HG02970 (cell line): ENCODE results near the gene GSTO2.

Experiments
- ATAC-seq: cut with Tn5 transposase; IDR thresholded peaks from one replicate; pipeline ENCODE4 v1.9.1; 2021; ENCODE audit warnings: mild to moderate bottlenecking, moderate library complexity, moderate number of reproducible peaks; ENCODE audit not compliant: unreplicated experiment, low FRiP score

Gene GSTO2

GRCh38 chr10:104323760-104324201, 54.8 kb downstream of the GSTO2 start:
- ATAC-seq = no peak

GRCh38 chr10:104324221-104324686, 55.3 kb downstream of the GSTO2 start:
- ATAC-seq = no peak

GRCh38 chr10:104324931-104325330, 55.9 kb downstream of the GSTO2 start:
- ATAC-seq = no peak

- no peak for ATAC-seq
These were observed 56.8 kb downstream of the GSTO2 start for GRCh38 chr10:104325436-104326435.

- no peak for ATAC-seq
These were observed 58.1 kb downstream of the GSTO2 start for GRCh38 chr10:104326991-104327610.

- ATAC-seq = no peak
These were observed 59.0 kb downstream of the GSTO2 start for GRCh38 chr10:104327745-104328645.

- ATAC-seq = no peak
These were observed 59.6 kb downstream of the GSTO2 start for GRCh38 chr10:104328646-104328895.

- no peak for ATAC-seq
These were observed 60.1 kb downstream of the GSTO2 start for GRCh38 chr10:104328896-104329710.

GRCh38 chr10:104329735-104330134, 60.8 kb downstream of the GSTO2 start:
- no peak for ATAC-seq

GRCh38 chr10:104330168-104331110, 61.5 kb downstream of the GSTO2 start:
- no peak for ATAC-seq

GRCh38 chr10:104331208-104331838, 62.3 kb downstream of the GSTO2 start:
- ATAC-seq = no peak

GRCh38 chr10:104332243-104333031, 63.5 kb downstream of the GSTO2 start:
- no peak for ATAC-seq

- no peak for ATAC-seq
These were observed 64.2 kb downstream of the GSTO2 start for GRCh38 chr10:104333032-104333727.

GRCh38 chr10:104333728-104334373, 64.9 kb downstream of the GSTO2 start:
- ATAC-seq = no peak

- ATAC-seq = no peak
These were observed 65.6 kb downstream of the GSTO2 start for GRCh38 chr10:104334561-104334960.

- no peak for ATAC-seq
These were observed 66.1 kb downstream of the GSTO2 start for GRCh38 chr10:104334965-104335650.
